Activated naive CD8-positive, alpha-beta T cell treated with anti-CD3 and anti-CD28 coated beads for 36 hours (primary cell): ENCODE results near the gene NSUN6. TPM values are rescaled to one million over a fixed set of nuclear protein-coding genes. Genes with fewer than 3 reads are reported as not detected.
"Not testable (repeated sequence)": the region's sequence is repeated elsewhere in the genome, so short reads cannot be mapped to it uniquely, and the experiment has no call there.

ENCODE experiments used
- DNase-seq: peaks from one replicate; pipeline ENCODE4 v3.0.0; 2021
- H3K27ac Mint-ChIP-seq: one replicate; pipeline ENCODE4 v1.8.0; 2022; ENCODE audit warnings: mild to moderate bottlenecking, moderate library complexity, mixed read lengths
- H3K27me3 Mint-ChIP-seq: one replicate; pipeline ENCODE4 v1.8.0; 2022; ENCODE audit warnings: mild to moderate bottlenecking, mixed read lengths
- H3K36me3 Mint-ChIP-seq: one replicate; pipeline ENCODE4 v1.8.0; 2021; ENCODE audit warnings: mild to moderate bottlenecking, mixed read lengths
- H3K4me1 Mint-ChIP-seq: one replicate; pipeline ENCODE4 v1.8.0; 2021; ENCODE audit warnings: mixed read lengths
- H3K4me3 Mint-ChIP-seq: one replicate; pipeline ENCODE4 v1.8.0; 2022; ENCODE audit warnings: mild to moderate bottlenecking, moderate library complexity, mixed read lengths
- H3K9me3 Mint-ChIP-seq: one replicate; pipeline ENCODE4 v1.8.0; 2022; ENCODE audit warnings: mixed read lengths
- total RNA-seq, 2 experiments: library from RNA; stranded (reverse); gene quantifications; one replicate each; pipeline ENCODE4 v1.2.3, GENCODE V29; 2021

NSUN6 gene
- total RNA-seq, 2 experiments from 2014 or later = 13.0 to 15.5 TPM

DNA sequence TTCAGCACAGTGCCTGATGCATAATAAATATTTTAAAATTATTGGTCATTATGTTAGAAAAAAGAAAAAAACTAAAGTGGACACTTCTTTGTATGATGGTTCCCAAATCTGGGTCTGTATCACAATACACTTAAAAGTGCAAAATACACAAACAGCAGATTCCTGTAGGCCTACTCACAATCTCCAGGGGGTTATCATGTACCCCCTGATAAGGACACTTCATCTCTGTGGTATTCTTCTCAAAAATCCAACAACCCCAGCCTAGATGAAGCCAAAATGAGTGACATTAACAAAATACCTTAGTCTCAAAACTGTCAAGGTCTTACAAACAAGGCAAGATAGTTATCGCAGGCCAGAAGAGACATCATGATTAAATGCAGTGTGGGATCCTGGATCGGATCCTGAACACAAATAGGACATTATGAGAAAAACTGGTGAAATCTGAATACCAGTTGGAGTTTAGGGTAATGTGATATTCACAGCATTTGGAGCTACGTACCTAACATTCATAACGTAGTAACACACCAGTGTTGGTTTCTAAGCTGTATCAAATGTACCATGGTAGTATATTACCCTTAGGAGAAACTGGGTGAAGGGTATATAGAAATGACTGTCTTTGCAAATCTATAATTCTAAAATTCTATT lies 45.2 kb downstream of the NSUN6 start:
- Mint-ChIP-seq H3K36me3 (peaks cover 27% of the 10 kb centered on the region), H3K9me3 (no peaks in the 10 kb centered on the region), H3K4me1 (peaks cover 2% of the 10 kb centered on the region), H3K27ac (no peak overlapping the region), H3K27me3 (no peaks in the 10 kb centered on the region), H3K4me3 (no peak overlapping the region)
- DNase-seq = no peak

DNA sequence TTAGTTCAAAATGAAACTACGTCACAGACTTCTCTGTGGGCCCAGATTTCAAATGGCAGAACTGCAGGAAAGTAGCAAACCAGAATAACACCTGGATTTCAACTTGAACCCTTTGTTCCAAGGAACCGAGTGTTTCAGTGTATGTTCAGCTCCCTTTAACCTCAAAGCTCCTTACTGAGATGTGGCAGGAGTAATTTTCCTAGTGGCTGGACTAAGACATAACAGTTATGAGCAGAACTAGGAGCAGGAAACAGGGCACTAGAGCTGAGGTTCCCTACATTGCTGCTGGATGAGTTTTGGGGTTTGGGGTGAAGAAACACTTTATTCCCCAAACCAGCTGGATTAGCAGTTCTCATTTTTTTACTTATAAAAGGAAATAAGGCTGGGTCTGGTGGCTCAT lies 50.1 kb downstream of the NSUN6 start:
- Mint-ChIP-seq H3K9me3 (no peaks in the 10 kb centered on the region), H3K36me3 (peaks cover 10% of the 10 kb centered on the region), H3K4me3 (no peak overlapping the region), H3K27ac (no peak overlapping the region), H3K4me1 (no peaks in the 10 kb centered on the region), H3K27me3 (no peaks in the 10 kb centered on the region)
- no peak for DNase-seq

DNA sequence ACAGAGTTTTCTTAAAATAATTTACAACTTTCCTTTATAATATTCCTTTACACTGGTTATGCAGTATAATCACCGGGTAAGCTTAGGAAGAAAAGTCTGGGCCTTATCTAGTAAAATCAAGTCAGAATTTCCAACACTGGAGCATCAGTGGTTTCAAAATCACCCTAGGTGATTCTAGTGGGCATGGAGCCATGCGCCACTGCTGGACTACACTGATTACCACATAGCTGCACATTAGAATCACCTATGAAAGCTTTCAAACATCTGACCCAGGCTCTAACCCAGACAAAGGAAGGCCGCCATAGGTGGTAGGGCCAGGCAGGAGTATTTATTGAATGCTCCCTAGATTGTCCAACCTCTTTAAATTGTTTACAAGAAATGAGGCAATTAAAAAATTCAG lies 52.0 kb downstream of the NSUN6 start:
- no peaks in the 10 kb centered on the region for H3K27me3 Mint-ChIP-seq
- no peak overlapping the region for H3K4me3 Mint-ChIP-seq
- no peaks in the 10 kb centered on the region for H3K9me3 Mint-ChIP-seq
- DNase-seq = no peak
- no peak overlapping the region for H3K27ac Mint-ChIP-seq
- H3K36me3 Mint-ChIP-seq = peaks cover 17% of the 10 kb centered on the region
- H3K4me1 Mint-ChIP-seq = peaks cover 2% of the 10 kb centered on the region

DNA sequence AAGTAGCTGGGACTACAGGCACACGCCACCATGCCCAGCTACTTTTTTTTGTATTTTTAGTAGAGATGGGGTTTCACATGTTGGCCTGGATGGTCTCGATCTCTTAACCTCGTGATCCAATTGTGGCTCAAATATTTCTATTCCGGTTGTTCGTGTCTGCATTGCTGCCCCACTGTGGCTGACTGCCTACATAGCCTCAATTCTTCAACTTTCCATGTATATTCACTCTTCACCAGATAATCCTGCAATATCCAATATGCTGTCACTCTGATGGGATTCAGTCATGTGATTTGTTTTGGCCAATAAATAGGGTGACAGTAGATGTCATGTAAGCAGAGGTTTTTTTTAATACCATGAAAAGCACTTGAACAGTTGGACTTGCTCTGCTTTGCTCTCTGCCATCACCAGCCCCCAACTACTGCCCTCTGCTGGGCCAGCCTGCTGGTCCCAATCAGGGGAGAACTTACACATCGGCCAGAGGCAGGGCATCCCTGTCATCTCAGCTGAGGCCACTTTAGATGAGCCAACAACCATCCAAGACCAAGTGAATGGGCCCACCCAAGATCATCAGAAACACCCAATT lies 56.7 kb downstream of the NSUN6 start:
- Mint-ChIP-seq H3K4me1 (peaks cover 7% of the 10 kb centered on the region), H3K4me3 (no peak overlapping the region), H3K36me3 (peaks cover 48% of the 10 kb centered on the region), H3K9me3 (peaks cover 9% of the 10 kb centered on the region), H3K27me3 (no peaks in the 10 kb centered on the region), H3K27ac (no peak overlapping the region)
- no peak for DNase-seq

DNA sequence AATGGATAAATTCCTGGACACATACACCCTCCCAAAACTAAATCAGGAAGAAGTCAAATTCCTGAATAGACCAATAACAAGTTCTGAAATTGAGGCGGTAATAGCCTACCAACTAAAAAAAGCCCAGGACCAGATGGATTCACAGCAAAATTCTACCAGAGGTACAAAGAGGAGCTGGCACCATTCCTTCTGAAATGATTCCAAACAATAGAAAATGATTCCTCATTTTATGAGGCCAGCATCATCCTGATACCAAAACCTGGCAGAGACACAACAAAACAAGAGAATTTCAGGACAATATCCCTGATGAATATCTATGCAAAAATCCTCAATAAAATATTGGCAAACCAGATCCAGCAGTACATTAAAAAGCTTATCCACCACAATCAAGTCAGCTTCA lies 60.2 kb downstream of the NSUN6 start:
- not testable (repeated sequence) for DNase-seq, H3K4me1 Mint-ChIP-seq, H3K27ac Mint-ChIP-seq, H3K4me3 Mint-ChIP-seq, H3K9me3 Mint-ChIP-seq, H3K27me3 Mint-ChIP-seq
- H3K36me3 Mint-ChIP-seq = peaks cover 74% of the 10 kb centered on the region

DNA sequence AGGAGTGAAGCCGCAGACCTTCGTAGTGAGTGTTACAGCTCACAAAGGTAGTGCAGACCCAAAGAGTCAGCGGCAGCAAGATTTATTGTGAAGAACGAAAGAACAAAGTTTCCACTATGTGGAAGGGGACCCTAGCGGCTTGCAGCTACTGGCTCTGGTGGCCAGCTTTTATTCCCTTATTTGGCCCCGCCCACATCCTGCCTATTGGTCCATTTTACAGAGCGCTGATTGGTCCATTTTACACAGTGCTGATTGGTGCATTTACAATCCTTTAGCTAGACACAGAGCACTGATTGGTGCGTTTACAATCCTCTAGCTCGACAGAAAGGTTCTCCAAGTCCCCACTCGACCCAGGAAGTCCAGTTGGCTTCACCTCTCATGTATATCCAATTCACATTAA lies 64.8 kb downstream of the NSUN6 start:
- peaks cover 82% of the 10 kb centered on the region for H3K36me3 Mint-ChIP-seq
- not testable (repeated sequence) for H3K27ac Mint-ChIP-seq

DNA sequence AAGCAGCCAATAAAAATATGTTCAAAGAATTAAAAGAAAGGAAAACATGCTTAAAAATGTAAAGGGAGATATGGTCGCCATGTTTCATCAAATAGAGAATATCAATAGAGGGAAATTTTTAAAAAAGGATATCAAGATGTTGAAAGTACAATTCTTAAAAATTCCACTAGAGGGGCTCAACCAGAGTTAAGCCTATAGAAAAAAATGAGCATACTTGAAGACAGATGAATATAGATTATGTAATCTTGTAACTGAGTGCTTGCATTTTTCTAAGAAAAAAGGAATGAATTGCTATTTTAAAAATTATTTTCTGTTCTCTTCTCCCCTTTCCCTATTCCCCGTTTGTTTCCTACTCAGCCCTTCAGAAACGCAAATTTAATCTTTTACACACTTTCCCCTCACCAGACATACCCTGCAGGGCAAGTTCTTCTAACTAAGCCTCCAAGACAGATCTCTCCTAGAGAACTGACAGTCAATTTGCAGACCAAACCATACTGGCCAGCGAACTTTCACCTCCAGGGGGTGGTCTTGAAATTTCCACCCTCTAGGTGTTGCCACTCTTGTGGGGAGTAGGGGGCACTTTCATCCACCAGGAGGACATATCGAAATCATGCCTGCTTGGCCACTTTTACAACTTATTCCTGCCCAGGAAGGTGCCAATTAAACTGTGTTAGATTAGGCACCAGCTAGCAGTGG lies 67.7 kb downstream of the NSUN6 start:
- Mint-ChIP-seq H3K36me3 (peaks cover 87% of the 10 kb centered on the region), H3K4me1 (peaks cover 12% of the 10 kb centered on the region), H3K4me3 (no peak overlapping the region), H3K27ac (no peak overlapping the region), H3K27me3 (no peaks in the 10 kb centered on the region), H3K9me3 (peaks cover 3% of the 10 kb centered on the region)
- DNase-seq = no peak

More for the DNA sequence above, 64.8 kb downstream of the NSUN6 start:
- not testable (repeated sequence) for DNase-seq, H3K27me3 Mint-ChIP-seq, H3K9me3 Mint-ChIP-seq, H3K4me3 Mint-ChIP-seq
- H3K4me1 Mint-ChIP-seq = peaks cover 12% of the 10 kb centered on the region

DNA sequence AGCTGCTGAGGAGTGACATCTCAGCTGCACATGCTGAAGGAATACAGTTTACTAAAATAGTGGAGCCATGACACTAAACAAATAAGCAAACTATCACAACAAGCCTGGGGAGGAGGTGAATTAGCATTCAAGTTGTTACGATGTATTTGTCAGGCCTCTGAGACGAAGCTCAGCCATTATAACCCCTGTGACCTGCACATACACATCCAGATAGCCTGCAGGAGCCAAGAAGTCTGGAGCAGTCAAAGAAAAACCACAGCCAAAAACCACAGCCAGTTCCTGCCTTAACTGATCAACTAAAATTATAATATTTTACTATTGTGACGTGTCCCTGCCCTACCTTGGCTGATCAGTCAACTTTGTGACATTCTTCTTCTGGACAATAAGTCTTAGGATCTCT lies 68.6 kb downstream of the NSUN6 start:
- H3K4me3 Mint-ChIP-seq = no peak overlapping the region
- H3K27ac Mint-ChIP-seq = no peak overlapping the region
- peaks cover 12% of the 10 kb centered on the region for H3K4me1 Mint-ChIP-seq
- DNase-seq = no peak
- peaks cover 89% of the 10 kb centered on the region for H3K36me3 Mint-ChIP-seq
- no peaks in the 10 kb centered on the region for H3K27me3 Mint-ChIP-seq
- H3K9me3 Mint-ChIP-seq = peaks cover 7% of the 10 kb centered on the region

DNA sequence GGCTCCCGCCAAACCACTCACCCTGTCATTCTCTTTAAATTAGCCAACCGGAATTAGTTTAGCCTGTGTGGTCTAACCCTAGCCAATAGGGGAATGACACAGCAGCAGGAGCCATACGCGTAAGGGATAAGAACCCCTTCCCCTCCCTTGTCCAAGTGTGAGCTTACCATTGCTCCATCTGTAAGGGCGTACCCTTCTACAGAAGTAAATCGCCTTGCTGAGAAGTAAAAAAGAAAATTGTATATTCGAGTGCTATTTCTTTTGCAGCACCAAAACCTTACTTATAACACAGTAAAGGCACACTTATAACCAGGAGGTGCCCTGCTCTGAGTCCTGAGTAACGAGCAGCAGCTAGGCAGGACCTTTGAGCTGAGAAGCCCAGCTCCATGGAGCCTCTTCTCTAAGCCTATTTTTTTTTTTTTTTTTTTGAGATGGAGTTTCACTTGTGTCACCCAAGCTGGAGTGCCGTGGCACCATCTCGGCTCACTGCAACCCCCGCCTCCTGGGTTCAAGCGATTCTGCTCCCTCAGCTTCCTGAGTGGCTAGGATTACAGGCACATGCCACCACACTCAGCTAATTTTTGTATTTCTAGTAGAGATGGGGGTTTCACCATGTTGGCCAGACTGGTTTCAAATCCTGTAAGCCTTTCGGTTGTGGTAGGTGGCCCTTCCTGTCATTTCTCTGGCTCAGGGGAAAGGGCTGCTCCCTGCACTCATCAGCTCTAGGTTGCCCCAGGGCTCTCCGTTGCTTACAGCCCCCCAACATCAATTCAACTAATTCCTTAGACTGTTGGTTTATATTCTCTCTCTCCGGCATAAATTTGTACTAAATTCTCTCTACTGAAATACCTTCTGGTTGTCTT lies 73.3 kb downstream of the NSUN6 start:
- Mint-ChIP-seq H3K27ac (no peak overlapping the region), H3K4me3 (no peak overlapping the region), H3K27me3 (no peaks in the 10 kb centered on the region), H3K4me1 (peaks cover 5% of the 10 kb centered on the region), H3K36me3 (peaks cover 78% of the 10 kb centered on the region), H3K9me3 (peaks cover 12% of the 10 kb centered on the region)
- no peak for DNase-seq

DNA sequence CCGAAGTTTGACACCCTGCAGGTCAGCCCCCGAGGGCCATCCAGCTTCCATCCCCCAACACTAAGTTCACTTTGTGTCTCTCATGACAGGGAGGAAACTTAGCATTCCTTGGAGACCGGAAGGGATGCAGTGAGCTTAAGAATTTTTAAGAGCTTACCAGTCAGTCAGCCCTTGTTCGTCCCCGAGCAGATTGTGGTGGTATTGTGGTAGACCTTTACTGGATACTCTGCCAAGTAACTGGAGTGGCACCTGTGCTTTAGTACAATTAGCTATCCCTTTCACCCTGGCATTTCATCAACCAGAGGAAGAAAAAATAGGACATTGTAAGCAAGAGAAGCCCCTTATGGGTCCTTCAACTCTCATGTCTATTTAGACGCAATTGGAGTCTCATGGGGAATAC lies 74.8 kb downstream of the NSUN6 start:
- no peak for DNase-seq
- H3K27ac Mint-ChIP-seq = no peak overlapping the region
- H3K36me3 Mint-ChIP-seq = peaks cover 64% of the 10 kb centered on the region
- H3K9me3 Mint-ChIP-seq = peaks cover 12% of the 10 kb centered on the region
- H3K4me1 Mint-ChIP-seq = no peaks in the 10 kb centered on the region
- H3K4me3 Mint-ChIP-seq = no peak overlapping the region
- H3K27me3 Mint-ChIP-seq = no peaks in the 10 kb centered on the region

DNA sequence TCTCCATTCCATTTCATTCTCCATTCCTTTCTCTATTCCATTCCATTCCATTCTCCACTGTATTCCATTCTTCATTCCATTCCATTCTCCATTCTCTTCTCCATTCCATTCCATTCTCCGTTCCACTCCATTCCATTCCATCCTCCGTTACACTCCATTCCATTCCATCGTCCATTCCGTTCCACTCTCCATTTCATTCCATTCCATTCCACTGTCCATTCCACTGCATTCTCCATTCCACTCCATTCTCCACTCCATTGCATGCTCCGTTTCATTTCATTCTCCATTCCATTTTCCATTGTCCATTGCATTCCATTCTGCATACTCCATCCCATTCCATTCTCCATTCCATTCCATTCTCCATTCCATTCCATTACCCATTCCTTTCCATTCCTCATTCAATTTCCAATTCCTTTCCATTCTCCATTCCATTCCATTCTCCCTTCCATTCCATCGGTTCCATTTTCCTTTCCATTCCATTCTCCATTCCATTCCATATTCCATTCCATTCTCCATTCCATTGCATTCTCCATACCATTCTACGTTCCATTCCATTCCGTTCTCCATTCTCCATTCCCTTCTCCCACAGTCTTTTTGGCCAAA lies 78.3 kb downstream of the NSUN6 start:
- Mint-ChIP-seq H3K27ac (no peak overlapping the region), H3K36me3 (peaks cover 31% of the 10 kb centered on the region), H3K27me3 (no peaks in the 10 kb centered on the region), H3K4me3 (no peak overlapping the region), H3K4me1 (no peaks in the 10 kb centered on the region), H3K9me3 (peaks cover 5% of the 10 kb centered on the region)
- DNase-seq = no peak

DNA sequence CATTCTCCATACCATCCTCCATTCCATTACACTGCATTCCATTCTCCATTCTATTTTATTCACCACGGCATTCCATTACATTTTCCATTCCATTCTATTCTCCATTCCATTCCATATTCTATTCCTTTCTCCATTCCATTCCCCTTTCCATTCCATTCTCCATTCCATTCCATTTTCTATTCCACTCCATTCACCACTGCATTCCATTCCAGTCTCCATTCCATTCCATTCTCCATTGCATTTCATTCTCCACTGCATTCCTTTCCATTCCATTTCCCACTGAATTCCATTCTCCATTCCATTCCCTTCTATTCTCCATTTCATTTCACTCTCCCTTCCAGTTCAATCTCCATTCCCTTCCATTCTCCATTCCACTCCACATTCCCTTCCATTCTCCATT lies 79.6 kb downstream of the NSUN6 start:
- Mint-ChIP-seq H3K27ac (no peak overlapping the region), H3K9me3 (no peaks in the 10 kb centered on the region), H3K27me3 (no peaks in the 10 kb centered on the region), H3K36me3 (peaks cover 20% of the 10 kb centered on the region), H3K4me1 (no peaks in the 10 kb centered on the region), H3K4me3 (no peak overlapping the region)
- DNase-seq = no peak

DNA sequence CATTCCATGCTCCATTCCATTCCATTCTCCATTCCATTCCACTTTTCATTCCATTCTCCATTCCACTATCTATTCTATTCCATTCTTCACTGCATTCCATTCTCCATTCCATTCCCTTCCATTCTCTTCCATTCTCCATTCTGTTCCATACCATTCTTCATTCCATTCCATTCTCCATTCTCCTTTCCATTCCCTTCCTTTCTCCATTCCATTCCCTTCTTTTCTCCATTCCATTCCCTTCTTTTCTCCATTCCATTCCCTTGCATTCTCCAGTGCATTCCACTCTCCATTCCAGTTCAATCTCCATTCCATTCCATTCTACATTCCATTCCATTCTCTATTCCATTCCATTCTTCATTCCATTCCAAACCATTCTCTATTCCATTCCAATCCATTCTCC lies 80.3 kb downstream of the NSUN6 start:
- H3K4me1 Mint-ChIP-seq = no peaks in the 10 kb centered on the region
- H3K9me3 Mint-ChIP-seq = no peaks in the 10 kb centered on the region
- H3K36me3 Mint-ChIP-seq = peaks cover 14% of the 10 kb centered on the region
- H3K27ac Mint-ChIP-seq = no peak overlapping the region
- DNase-seq = no peak
- H3K4me3 Mint-ChIP-seq = no peak overlapping the region
- H3K27me3 Mint-ChIP-seq = no peaks in the 10 kb centered on the region

DNA sequence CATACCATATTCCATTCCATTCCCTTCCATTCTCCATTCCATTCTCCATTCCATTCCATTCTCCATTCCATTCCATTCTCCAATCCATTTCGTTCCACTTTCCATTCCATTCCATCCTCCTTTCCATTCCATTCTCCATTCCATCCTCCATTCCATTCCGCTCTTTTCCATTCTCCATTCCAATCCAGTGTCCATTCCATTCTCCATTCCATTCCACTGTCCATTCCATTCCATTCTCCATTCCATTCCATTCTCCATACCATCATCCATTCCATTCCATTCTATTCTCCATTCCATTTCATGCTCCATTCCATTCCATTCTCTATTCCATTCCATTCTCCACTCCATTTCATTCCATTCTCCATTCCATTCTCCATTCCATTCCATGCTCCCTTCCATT lies 81.0 kb downstream of the NSUN6 start:
- H3K9me3 Mint-ChIP-seq, H3K36me3 Mint-ChIP-seq, H3K27me3 Mint-ChIP-seq, H3K4me3 Mint-ChIP-seq, H3K4me1 Mint-ChIP-seq, H3K27ac Mint-ChIP-seq, DNase-seq: not testable (repeated sequence)

DNA sequence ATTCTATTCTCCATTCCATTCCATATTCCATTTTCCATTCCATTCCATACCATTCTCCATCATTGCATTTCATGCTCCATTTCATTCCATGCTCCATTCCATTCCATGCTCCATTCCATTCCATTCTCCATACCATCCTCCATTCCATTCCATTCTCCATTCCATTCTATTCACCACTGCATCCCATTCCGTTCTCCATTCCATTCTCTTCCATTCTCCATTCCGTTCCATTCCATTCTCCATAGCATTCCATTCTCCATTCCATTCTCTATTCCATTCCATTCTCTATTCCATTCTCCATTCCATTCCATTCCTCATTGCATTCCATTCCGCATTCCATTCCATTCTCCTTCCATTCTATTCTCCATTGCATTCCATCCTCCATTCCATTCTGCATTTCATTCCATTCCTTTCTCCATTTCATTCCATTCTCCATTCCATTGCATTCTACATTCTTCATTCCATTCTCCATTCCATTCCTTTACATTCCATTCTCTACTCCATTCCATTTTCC lies 84.0 kb downstream of the NSUN6 start:
- Mint-ChIP-seq H3K27ac (no peak overlapping the region), H3K9me3 (no peaks in the 10 kb centered on the region), H3K36me3 (no peaks in the 10 kb centered on the region), H3K4me3 (no peak overlapping the region), H3K27me3 (no peaks in the 10 kb centered on the region), H3K4me1 (no peaks in the 10 kb centered on the region)
- no peak for DNase-seq
